GM12873 (cell line): Measurements from ENCODE around the gene SPINDOC.
A peak's percentile ranks its signal among the peaks of the same experiment; 100 is the strongest.

ENCODE experiments used
- CTCF ChIP-seq: IDR thresholded peaks from 2 replicates; pipeline ENCODE4 v1.5.1; 2012; ENCODE audit warnings: low read depth, mild to moderate bottlenecking, moderate library complexity, low read length, control low read depth; ENCODE audit not compliant: insufficient read depth; ENCODE audit errors: missing control alignments

Gene SPINDOC

GRCh38 chr11:63831326-63831725 is 18.1 kb downstream of the SPINDOC start:
- no peak for TF ChIP-seq CTCF

DNA sequence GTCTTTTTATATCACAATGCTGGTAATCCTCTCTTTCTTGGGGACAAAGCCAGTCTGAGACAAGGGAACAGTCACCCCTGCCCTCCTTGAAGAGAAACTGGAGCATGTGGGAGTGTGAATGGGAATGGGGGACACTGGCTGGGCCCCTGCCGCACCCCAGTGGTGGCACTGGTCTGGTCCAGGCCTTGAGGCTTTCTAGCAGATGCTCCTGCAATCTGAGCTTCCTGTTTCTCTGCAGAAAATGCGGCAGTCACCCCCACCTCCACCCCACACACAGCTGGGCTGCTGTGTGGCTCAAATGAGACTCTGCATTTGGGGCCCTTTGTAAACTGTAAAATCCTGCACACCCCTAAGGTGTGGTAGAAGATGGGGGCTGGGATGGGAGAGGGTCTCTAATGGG is 19.1 kb downstream of the SPINDOC start:
- TF ChIP-seq CTCF = no peak

- no peak for TF ChIP-seq CTCF
Measured at GRCh38 chr11:63833048-63833447, 19.8 kb downstream of the SPINDOC start.

DNA sequence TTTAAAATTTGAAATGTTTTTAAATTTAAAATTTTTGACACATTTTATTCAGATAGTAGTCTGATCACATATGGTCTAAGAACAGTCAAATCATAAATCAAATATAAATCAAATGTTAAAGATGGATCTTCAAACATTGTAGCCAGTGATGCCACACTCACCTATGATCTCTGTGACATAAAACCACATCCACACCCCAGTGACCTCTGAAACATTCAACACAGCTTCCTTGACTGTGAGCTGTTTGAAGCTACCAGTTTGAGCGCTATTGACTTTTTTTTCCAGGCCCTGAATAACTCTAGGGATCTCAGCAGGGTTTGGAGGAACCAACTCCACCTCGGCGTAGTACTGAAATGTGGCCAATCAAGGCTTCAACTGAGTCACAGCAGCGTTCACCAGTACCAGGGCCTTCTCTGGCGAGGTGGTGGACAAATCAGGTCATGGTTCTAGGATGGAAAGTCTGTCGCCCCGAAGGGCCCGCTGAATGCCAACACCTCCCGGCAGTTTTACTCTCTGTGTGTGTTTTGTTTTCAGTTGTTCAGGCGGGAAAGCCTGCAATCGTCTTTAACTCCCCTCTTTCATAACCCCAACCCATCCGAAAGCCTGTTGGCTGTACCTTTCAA is 21.4 kb downstream of the SPINDOC start:
- no peak for TF ChIP-seq CTCF

- no peak for TF ChIP-seq CTCF
Measured at GRCh38 chr11:63835158-63835545, 21.9 kb downstream of the SPINDOC start.

DNA sequence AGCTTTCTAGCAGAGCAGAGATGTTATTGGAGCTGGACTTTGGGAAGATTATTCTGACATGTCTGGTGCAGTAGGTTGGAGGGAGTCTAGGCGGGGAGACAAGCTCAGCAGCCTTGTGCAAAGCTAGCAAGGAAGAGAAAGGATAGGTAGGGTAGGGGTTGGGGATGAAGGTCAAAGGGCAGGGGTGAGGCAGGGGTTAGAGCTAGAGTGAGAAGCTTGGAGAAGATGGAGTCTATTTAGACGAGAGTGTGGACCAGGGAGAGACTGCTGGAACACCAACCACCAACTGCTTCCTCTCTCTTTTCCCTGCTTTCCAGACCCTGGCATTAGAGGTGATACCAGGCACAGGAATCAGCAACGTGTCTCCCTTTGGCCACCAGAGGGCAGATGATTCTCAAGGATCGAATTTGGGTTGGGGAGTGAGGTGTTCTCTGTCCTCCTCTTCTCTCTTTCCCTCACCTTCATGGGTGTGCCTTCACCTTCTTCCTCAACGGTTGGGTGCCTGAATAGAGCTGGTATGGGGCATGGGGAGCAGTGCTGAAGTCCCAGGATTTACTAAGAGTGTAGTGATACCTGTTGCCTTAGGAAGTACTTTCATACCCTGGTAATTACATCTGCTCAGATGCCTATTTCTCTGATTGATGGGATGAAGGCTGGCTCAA is 23.9 kb downstream of the SPINDOC start:
- peak; percentile 95 for TF ChIP-seq CTCF

GRCh38 chr11:63837739-63838138 is 24.5 kb downstream of the SPINDOC start:
- TF ChIP-seq CTCF = no peak
